GM19238 (cell line): ENCODE results near the gene CACNA1B.

Experiments used
- DNase-seq: peaks from one replicate; pipeline ENCODE4 v3.0.0; 2011; ENCODE audit warnings: low spot score; ENCODE audit not compliant: insufficient read length

The CACNA1B gene

DNA sequence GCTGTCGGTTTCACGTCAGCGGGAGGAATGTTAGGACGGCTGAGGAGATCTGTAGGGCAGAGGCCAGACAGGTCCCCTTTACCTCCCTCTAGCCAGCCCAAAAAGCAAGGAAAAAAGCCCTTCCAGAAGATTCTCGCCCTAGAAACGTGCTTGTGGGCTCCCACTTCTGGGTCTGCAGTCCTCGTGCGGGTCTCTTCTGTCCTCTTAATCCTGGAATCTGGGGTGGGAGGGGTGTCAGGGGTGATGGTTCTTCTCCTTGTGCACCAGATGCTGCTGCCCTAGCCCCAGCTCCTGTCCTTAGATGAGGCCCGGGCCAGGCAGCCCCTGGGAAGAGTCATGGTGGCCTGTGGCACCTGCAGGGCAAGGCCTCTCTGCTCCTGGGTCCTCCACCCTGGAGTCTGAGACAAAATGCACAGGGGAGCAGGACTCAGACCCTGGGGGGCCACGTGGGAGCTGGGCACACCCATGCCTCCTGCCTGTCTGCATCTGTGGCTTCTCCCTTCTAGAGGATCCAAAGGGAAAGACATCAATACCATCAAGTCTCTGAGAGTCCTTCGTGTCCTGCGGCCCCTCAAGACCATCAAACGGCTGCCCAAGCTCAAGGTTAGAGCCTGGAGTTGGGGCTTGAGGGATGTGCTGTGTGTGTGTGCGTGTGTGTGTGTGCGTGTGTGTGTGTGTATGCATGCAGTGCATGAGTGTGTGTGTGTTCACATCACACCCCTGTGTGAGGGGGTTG, 174.2 kb downstream of the CACNA1B start:
- no peak for DNase-seq

DNA sequence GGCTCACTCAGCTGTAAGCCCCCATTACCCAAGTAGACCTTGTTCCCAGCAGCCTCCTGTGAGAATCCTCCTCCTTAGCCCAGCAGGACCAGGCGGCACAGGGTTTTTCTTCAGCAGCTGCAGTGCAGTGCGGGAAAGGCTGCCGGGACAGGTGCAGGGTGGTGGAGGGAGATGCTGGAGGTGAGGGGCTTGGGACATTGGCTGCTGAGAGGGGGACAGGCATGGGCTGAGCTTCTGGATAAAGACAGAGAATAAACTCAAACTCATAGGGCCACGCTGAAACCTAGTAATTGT, 174.7 kb downstream of the CACNA1B start:
- no peak for DNase-seq

GRCh38 chr9:138052635-138053320, 175.2 kb downstream of the CACNA1B start:
- no peak for DNase-seq

- no peak for DNase-seq
Measured at GRCh38 chr9:138053321-138053868, 175.8 kb downstream of the CACNA1B start.

DNA sequence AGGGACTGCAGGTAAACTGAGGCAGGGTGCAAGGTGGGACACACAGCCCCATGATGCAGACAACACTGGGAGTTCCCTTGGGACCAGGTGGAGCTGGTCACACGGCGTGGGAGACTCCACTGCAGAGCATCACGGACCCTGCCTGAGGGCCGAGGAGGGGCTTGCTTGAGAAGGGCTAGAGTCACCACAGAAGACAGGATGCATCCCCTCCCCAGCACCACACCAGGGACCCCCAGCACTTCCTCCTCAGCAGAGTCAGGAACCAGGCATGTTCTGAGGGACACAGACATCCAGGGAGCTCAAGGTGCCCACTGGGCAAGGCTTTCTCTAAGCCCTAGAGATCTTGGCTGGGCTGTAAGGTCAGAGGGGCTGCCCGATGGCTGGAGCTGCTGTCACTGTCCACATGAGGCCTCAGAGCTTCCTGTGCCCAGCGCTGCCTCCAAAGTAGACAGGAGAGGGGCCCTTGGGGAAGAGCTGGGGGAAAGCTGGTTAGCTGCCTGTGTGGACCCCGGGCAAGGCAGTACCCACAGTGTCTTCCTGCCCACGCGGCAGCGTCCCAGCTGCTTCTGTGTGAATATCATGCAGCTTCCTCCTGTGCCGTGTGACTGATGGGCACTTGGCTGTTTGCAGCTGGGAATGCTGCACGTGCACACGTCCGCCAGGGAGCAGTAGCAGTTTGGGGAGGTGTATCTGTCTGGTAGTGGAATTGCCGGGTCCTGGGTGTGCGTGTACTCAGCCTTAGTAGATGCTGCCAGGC, 176.6 kb downstream of the CACNA1B start:
- DNase-seq: no peak

GRCh38 chr9:138057726-138058125, 180.1 kb downstream of the CACNA1B start:
- no peak for DNase-seq

GRCh38 chr9:138058181-138058580, 180.6 kb downstream of the CACNA1B start:
- no peak for DNase-seq

GRCh38 chr9:138059196-138059595, 181.6 kb downstream of the CACNA1B start:
- DNase-seq: no peak

DNA sequence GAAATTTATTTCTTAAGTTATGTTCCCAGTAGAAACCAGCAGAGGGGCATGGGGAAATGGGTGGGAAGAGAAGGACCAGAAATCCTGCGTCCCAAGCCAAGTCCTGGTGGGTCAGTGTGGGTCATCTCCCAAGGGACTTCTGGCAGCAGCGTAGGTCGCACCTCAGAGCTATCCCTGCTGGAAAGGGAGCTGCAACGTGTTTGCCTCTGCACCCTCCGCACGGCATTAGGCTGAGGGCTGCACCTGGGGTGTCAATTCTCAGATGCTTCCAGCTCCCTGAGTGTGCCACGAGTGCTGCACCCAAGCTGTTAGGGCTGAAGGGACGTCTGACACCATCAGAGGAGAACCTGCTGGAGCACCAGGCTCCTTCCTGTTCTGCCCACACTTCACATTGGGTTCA, 182.8 kb downstream of the CACNA1B start:
- DNase-seq: no peak

DNA sequence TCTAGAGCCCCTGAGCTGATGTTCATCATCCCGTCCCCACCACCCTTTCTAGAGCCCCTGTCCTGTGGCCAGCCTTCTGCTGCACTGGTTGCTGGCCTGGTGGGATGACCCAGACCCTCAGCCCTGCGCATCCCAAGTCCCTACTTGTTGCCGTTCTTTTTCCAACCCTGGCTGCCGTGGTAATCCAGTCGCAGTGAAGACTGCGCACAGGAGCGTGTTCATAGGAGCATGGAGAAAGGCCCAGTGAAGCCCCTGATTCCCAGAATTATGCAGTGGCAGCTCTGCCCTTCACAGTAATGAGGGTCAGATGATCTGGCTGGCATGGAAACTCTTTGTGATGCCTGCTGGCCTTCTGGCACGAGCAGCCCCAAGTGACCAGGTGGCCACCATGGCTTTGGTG, 183.3 kb downstream of the CACNA1B start:
- DNase-seq: no peak

DNA sequence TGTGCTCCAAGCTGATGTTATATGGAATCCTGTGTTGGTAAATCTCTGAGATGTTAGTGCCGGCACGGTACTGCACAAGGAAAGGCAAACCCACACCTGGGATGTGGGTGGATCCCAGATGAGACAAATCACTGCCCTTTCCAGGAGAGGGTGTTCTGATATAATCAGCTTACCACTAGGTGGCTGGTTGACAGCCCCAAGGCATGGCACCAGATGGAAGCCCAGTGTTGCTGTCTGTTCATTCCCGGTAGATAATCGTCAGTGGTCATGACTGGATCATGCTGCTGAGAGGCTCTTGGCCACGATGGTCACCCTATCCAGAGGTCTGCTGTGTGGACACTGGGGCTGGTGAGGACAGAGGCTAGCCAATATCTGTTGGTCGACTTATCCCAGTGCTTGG, 184.0 kb downstream of the CACNA1B start:
- no peak for DNase-seq

DNA sequence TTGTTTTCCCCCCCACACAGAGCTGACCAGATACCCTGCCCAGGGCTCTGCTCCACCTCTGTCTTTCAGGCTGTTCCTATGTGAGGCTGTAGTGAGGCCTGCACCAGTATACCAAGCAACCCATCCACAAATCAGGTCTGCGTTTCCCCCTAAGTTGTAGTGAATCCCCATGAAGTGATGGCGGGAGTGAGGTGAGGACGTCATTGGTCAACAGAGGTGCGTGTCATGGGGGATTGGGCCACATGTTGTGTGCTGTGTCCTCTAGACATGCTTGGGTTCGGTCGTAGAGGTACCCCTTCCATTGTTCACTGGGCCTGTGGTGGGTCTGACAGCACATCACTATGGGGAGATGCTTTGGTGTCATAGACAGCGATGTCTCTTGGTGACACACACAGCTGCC, 184.6 kb downstream of the CACNA1B start:
- no peak for DNase-seq

DNA sequence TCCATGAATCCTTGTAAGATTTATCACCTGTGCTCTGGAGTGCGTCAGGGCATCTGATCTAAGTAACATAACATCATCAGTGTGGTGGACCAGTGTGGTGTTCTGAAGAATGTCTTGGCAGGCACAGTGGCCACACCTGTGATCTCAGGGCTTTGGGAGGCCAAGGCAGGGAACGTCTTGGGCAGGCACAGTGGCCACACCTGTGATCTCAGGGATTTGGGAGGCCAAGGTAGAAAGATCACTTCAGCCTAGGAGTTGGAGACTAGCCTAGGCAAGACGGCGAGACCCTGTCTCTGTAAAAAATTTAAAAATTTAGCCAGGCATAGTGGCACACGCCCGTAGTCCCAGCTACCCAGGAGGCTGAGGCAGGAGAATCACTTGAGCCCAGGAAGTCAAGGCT, 185.5 kb downstream of the CACNA1B start:
- DNase-seq: no peak

- no peak for DNase-seq
Measured at GRCh38 chr9:138063785-138064184, 186.2 kb downstream of the CACNA1B start.

DNA sequence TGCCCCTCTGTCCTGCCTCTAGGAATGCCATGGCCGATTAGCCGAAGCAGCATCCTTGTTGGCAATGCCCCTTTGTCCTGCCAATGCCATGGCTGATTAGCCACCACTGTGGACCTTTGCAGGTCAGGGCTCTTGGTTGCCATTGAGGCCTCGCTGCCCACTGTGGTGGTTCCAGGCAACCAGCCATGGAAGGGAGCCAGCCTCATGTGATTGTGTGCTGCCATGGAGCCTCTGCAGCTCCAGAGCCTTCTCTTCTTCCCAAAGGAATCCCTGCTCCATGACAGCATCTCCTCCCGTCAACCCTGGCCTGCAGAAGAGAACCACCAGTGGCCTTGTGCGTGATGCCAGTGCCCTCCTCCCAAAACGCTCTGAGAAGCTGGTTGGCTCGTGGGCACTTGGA, 187.0 kb downstream of the CACNA1B start:
- DNase-seq: no peak

- no peak for DNase-seq
Measured at GRCh38 chr9:138065287-138065686, 187.7 kb downstream of the CACNA1B start.

DNA sequence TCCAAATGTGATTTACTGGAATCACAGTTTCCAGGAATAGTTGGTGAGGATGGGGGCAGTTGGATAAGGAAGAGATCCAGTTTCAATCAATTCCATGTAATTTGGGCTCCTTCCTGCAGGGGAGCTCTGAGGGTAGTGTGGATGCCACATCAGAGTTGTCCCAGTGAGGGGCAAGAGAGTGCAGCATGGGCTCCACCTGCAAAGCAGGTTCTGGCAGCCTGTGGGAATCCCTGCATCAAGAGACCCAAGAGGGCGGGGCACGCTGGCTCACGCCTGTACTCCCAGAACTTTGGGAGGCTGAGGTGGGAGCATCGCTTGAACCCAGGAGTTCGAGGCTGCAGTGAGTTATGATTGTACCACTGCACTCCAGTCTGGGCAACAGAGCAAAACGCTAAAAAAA, 188.5 kb downstream of the CACNA1B start:
- no peak for DNase-seq

DNA sequence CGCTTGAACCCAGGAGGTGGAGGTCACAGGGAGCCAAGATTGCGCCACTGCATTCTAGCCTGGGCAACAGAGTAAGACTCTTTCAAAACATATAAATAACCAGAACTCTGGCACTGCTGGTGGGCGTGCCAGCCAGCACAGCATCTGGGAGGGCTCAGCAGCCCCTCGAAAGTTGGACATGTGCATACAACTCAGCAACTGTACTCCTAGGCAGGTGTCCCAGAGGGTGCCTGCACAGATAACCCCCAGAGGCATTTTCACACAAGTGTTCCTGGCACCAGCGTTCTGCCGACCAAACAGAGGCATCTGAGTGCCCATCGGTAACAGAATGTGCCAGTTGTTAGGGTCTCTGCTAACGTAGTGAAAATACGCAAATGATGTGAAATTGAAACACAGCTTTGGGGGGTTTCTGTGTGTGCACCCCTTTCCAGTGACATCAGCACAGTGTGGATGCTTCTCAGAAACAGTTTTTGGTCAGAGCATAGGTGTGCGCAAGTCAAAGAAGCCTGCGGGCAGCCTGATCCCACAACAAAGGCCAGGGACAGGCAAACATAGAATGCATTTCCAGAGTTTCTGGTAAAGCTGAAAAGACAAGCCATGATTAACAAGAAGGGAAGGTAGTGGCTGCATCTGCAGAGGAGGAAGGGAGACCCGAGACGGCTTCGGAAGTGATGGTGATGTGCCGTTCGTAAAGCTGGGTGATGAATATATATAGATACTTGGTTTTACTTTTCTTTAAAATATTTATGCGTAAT, 190.2 kb downstream of the CACNA1B start:
- DNase-seq: no peak

DNA sequence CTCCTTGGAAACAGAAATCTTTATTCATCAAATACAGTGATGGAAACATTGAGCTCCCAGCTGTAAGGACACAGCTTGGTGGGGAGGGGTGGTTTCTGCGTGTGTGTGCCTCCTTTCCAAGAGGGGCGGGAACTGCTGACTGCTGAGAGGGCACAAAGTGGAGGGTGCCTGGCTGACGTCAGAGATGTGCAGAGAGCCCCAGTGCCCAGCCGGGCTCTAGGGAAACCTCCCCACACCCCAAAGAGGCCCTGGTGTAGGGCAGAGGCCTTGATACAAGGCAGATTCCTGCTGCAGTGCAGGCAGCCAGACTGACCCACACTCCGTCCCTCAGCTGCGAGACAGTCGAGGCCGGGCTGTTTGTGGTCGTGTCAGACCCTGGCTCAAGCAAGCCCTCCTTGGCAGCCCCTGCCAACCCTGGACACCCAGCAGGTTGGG, 191.0 kb downstream of the CACNA1B start:
- no peak for DNase-seq

DNA sequence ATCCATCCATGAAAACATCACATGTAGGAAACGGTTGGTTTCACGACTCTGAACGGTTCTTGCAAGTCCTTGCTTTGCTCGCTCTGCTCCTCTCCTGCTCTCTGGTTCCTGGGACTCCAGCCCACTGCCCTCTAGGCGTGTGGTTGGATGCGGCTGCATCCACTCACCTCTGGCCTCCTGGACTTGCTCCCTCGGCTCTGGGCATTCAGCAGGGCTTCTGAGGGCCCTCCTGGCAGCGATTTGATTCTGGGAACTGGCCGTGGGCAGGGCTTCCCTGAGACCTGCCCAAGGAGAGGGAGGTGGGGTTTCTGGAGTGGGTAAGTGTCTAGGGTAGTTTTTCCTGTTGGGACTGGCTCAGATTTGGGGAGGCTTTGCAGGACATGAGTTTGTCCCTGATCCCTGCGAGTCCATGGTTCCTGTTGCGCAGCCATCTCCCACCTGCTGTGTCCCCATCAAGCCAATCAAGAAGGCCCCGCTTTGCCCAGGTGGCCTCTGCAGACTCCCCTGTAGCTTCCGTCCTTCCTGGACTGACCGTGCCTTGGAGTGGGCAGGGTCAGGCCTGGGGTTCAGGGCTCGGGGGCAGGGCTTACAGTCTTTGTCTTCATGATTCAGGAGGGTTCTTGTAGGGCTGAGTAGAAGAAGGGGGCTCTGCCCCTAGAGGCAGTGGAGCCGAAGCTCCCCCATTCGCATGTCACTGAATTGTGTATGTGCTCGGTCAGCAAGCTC, 192.3 kb downstream of the CACNA1B start:
- no peak for DNase-seq

DNA sequence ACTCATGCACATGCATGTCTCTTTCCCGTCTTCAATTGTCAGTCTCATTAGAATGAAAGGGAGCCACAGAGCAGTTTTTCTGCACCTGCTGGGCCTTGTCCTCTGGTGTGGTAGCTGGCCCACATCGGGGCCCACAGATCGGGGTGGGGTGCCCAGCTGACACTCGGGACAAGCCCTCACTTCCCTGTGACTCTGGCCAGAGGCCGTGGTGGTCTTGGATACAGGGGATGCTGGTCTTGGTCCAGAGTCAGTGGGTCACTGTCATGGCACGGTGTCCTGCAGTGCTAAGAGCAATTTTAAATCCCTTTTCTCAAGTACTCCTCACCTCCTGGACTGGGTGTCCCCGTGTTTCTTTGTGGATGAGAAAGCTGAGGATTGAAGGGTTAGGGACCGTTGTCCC, 193.2 kb downstream of the CACNA1B start:
- no peak for DNase-seq
